ENCODE measurements around the gene TEP1. TPM values are rescaled to one million over a fixed set of nuclear protein-coding genes. Genes with fewer than 3 reads are reported as not detected.

The TEP1 gene
- total and polyA plus RNA-seq, 2 of the 13 experiments (the other 11 are each of a cell fraction or from before 2014, with no cell fraction given): 11.0 to 12.8 TPM

- TF ChIP-seq TBX3 (IDR thresholded peaks at IDR 0.05; ENCODE audit: borderline replicate concordance) (no peak), TCF7 (IDR thresholded peaks at IDR 0.05; ENCODE audit: low read depth) (no peak), POLR2G (IDR thresholded peaks at IDR 0.05; ENCODE audit: low read depth, low read length) (no peak), HDAC6 (IDR thresholded peaks at IDR 0.05; ENCODE audit: low read depth, low read length) (no peak), ZNF160 (CRISPR knock-in tag; IDR thresholded peaks at IDR 0.05) (no peak), POGK (CRISPR knock-in tag; conservative IDR thresholded peaks at IDR 0.05) (no peak), ZNF878 (CRISPR knock-in tag; IDR thresholded peaks at IDR 0.05) (no peak), TBP (CRISPR knock-in tag; IDR thresholded peaks at IDR 0.05) (no peak), PAWR (CRISPR knock-in tag; IDR thresholded peaks at IDR 0.05; ENCODE audit: borderline replicate concordance) (no peak), ELF3 (CRISPR knock-in tag; IDR thresholded peaks at IDR 0.05) (no peak), STAT6 (CRISPR knock-in tag; IDR thresholded peaks at IDR 0.05; ENCODE audit: borderline replicate concordance) (no peak)
- Histone ChIP-seq H3K27me3 (ENCODE audit: control insufficient read depth in 1 of 2, insufficient read depth in 2 of 2, low read length in 2 of 2) (no peaks in the 10 kb centered on the region), H3K4me2 (ENCODE audit: low read depth, low read length) (peak overlapping the region; percentile 63; the same call in 1 of the 2 replicates), H3K4me1 (ENCODE audit: insufficient read depth, low read length) (peaks cover 19% of the 10 kb centered on the region), H4K20me1 (ENCODE audit: insufficient read depth, low read length) (no peaks in the 10 kb centered on the region), H3K27ac (ENCODE audit: extremely low read length, insufficient read depth, low read length) (peak overlapping the region; percentile 71), H3K36me3 (replicated peaks in 1 of 2; ENCODE audit: control insufficient read depth in 1 of 2, insufficient read depth in 2 of 2, low read length in 2 of 2) (peaks cover 13 to 31% of the 10 kb centered on the region in 2 experiments; a peak in 4 of 5 replicates), H3K9me3 (ENCODE audit: low read length) (no peaks in the 10 kb centered on the region), H3K4me3 (replicated peaks in 1 of 3; ENCODE audit: insufficient read depth in 1 of 3, low read depth in 2 of 3, low read length in 3 of 3) (no peak overlapping the region), H2AFZ (ENCODE audit: low read length) (no peak overlapping the region), H3K9ac (ENCODE audit: insufficient read depth, low read depth, low read length) (no peak overlapping the region), H3K79me2 (ENCODE audit: insufficient read depth, low read length) (no peaks in the 10 kb centered on the region)
- in situ Hi-C loops (cut with HindIII; ENCODE audit: extremely low pct_ligation_motif_present, low pct_unique_long_range_greater_than_20kb): no loop called here
- FAIRE-seq (no peak), ATAC-seq (no peak), DNase-seq (ENCODE audit: low spot score) (no peak)
- intact Hi-C loops (cut with micrococcal nuclease; ENCODE audit: unreplicated experiment): loop anchor here (5.0 kb wide), 1 partner anchor 37 kb away; the partner anchor contains the start of gene TEP1
- ChIA-PET POLR2A (interaction anchor here (1.3 to 1.7 kb wide), 3 partner anchors 37 to 86 kb away, joined by 5 to 9 read pairs (median 8); partner anchors contain the start of genes APEX1, OSGEP, PIP4P1 and TEP1), CTCF (ENCODE audit: low intra/inter-chr PET ratio, low total read pairs) (no interaction called here)
- no TSS peak for BruUV-seq (replicated peaks)
- WGBS (ENCODE audit: low lambda C conversion rate): 87% methylated on average over 3 of the region's 3 CpGs
These were observed 37.8 kb downstream of the TEP1 start for GRCh38 chr14:20375471-20375870.
